Thyroid gland (tissue), 4 donors: ENCODE data around the gene BDNF. TPM values are rescaled to one million over a fixed set of nuclear protein-coding genes. Genes with fewer than 3 reads are reported as not detected.

Source experiments
- DNase-seq, 2 donors: peaks; one replicate each; pipeline ENCODE4 v3.0.0-alpha.2; 2019
- H3K27ac ChIP-seq, 3 donors: fragments of 200-600 bp; sonication (generic); 1 replicate in 2 of 3; 2 replicates in 1 of 3; pipeline ENCODE4 v1.5.1; 2016 to 2019; ENCODE audit warnings: mild to moderate bottlenecking in 1 of 3, moderate library complexity in 1 of 3
- H3K27me3 ChIP-seq: fragments of 200-600 bp; sonication (generic); one replicate; pipeline ENCODE4 v1.5.1; 2019
- H3K36me3 ChIP-seq, 2 donors: fragments of 200-600 bp; sonication (generic); one replicate each; pipeline ENCODE4 v1.5.1; 2016 to 2019
- H3K4me1 ChIP-seq, 2 donors: fragments of 200-600 bp; sonication (generic); one replicate each; pipeline ENCODE4 v1.5.1; 2017 to 2019
- H3K4me3 ChIP-seq, 3 donors: fragments of 200-600 bp; sonication (generic); replicated peaks in 1 of 3; 1 replicate in 2 of 3; 2 replicates in 1 of 3; pipeline ENCODE4 v1.5.1; 2016; ENCODE audit warnings: mild to moderate bottlenecking in 1 of 3
- H3K9me3 ChIP-seq: fragments of 200-600 bp; sonication (generic); one replicate; pipeline ENCODE4 v1.5.1; 2017
- POLR2A ChIP-seq, 2 donors: fragments of 450-650 bp; IDR thresholded peaks; one replicate each; pipeline ENCODE4 v1.6.1; 2017; ENCODE audit warnings: antibody characterized with exemption in 2 of 2, mild to moderate bottlenecking in 2 of 2, moderate library complexity in 1 of 2
- WGBS, 2 donors: methylation state at CpG; one replicate each; pipeline ENCODE4 v1.1.5; 2017; 5-methylcytosine and 5-hydroxymethylcytosine counted together
- intact Hi-C: fragments of 100-400 bp; cut with DNase I; formaldehyde crosslinking; loops from one replicate; pipeline ENCODE4 v1.15.1; 2023
- total RNA-seq, 4 donors: library from RNA; depleted of rRNA; stranded (reverse); fragments of >200 nt; gene quantifications; one replicate each; pipeline ENCODE4 v1.2.3, GENCODE V29; 2016
- TF ChIP-seq, protein P1 (sequence below), 6 experiments: fragments of 200-600 bp in 3 of 6; fragments of 450-650 bp in 3 of 6; sonication (generic) in 3 of 6; IDR thresholded peaks; one replicate each; pipeline ENCODE4 v1.5.1; 2016 to 2019; ENCODE audit warnings: antibody characterized with exemption in 6 of 6, mild to moderate bottlenecking in 2 of 6, inconsistent platforms in 1 of 6, moderate library complexity in 1 of 6

Gene BDNF
- total RNA-seq, 4 donors from 2014 or later: 0.54 to 4.7 (median 1.1) TPM

DNA sequence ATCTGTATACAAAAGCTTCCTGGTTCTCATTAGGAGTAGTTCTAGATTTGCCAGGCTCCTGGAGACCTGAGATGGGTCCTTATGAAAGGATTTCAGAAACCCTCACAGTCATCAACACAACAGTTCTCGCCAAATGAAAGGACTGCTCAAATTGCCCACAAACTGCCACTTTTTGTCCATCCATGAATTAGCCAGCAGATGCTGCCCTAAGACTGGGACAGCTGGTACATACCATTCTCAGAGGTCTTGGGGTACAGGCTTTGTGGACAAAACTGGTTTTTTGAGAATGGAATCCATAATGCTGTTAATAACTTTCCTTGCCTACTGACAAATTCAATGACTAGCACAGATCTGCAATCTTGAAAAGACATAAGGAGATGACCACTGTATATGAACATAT is 23.4 kb upstream of the BDNF start:
- Histone ChIP-seq H3K4me3 (no peak overlapping the region), H3K9me3 (no peaks in the 10 kb centered on the region), H3K27me3 (peaks cover 20% of the 10 kb centered on the region), H3K27ac (no peak overlapping the region), H3K36me3 (no peaks in the 10 kb centered on the region), H3K4me1 (peaks cover 25 to 26% of the 10 kb centered on the region in 2 donors)
- 69 to 83% methylated on average over 1 of the region's 1 CpG for WGBS, 2 donors
- TF ChIP-seq, protein P1, sequence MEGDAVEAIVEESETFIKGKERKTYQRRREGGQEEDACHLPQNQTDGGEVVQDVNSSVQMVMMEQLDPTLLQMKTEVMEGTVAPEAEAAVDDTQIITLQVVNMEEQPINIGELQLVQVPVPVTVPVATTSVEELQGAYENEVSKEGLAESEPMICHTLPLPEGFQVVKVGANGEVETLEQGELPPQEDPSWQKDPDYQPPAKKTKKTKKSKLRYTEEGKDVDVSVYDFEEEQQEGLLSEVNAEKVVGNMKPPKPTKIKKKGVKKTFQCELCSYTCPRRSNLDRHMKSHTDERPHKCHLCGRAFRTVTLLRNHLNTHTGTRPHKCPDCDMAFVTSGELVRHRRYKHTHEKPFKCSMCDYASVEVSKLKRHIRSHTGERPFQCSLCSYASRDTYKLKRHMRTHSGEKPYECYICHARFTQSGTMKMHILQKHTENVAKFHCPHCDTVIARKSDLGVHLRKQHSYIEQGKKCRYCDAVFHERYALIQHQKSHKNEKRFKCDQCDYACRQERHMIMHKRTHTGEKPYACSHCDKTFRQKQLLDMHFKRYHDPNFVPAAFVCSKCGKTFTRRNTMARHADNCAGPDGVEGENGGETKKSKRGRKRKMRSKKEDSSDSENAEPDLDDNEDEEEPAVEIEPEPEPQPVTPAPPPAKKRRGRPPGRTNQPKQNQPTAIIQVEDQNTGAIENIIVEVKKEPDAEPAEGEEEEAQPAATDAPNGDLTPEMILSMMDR (IDR thresholded peaks at IDR 0.05): no peak
- no peak for TF ChIP-seq POLR2A (IDR thresholded peaks at IDR 0.05)
- intact Hi-C loops: no loop called here
- no peak for DNase-seq

DNA sequence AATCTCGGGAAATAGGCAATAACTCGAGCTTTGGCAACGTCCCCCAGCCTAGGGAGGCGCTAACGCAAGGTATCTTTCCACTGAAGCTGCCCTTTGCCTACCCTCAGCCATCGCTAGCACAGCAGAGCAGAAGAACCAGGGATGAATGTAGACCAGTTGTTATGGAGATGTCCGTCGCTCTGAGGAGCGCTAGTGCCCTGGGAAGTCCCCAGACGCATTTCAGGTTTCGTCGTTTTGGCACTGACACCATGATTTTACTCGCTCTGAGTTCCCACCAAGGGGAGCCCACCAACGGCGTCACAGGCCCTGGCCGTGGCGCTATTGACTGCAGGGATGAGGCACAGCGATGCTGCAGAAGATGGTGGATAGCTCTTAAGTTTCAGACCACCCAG is 22.7 kb upstream of the BDNF start:
- DNase-seq: no peak
- WGBS, 2 donors: 1 to 2% methylated on average over 17 to 18 of the region's 18 CpGs
- TF ChIP-seq, protein P1 (IDR thresholded peaks at IDR 0.05): no peak
- TF ChIP-seq POLR2A (IDR thresholded peaks at IDR 0.05): no peak
- Histone ChIP-seq H3K9me3 (no peaks in the 10 kb centered on the region), H3K27me3 (peaks cover 20% of the 10 kb centered on the region), H3K4me3 (no peak overlapping the region), H3K36me3 (no peaks in the 10 kb centered on the region), H3K4me1 (peaks cover 26 to 27% of the 10 kb centered on the region in 2 donors), H3K27ac (no peak overlapping the region)
- intact Hi-C loops: no loop called here

DNA sequence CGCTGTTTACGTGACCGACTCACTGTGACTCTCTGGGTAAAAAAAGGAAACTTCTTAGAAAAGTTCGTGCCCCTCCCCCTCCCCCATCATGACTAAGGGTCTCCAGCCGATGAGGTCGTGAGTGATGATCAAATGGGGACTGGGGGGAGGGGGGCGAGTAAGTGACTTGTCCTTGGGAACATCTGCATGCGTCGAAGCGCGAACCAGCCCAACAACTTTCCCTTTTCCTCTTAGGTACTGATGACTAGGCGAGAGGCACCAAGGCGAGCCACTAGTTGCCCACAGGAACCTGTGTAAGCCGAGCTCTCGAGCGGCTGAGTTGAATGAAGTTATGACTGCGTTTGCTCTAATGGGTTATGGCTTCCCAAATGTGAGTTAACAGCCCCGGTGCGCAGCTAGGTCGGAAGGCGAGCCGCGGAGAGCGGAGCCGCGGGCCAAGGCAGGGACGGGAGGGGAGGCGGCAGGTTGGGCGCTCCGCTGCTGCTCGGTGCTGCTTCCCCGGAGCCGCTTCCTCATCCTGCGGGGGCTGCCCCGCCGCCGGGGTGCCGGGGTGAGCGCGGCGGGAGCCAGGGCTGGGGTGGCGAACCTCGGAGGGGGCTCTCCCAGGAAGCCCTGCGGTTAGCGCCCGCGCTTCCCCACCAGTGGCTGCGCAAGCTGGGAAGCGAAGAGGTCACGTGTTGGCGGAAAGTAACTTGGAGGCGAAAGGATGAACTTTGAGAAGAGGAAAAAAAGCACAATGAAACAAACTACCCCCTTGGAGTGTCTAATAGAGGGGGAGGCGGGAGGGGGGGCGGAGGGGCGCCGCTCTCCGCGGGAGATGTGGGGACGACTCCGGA is 22.1 kb upstream of the BDNF start:
- no peaks in the 10 kb centered on the region for H3K36me3 ChIP-seq
- intact Hi-C loops: no loop called here
- H3K9me3 ChIP-seq: no peaks in the 10 kb centered on the region
- no peak overlapping the region for H3K27ac ChIP-seq
- H3K4me1 ChIP-seq: peaks cover 26 to 27% of the 10 kb centered on the region in 2 donors
- H3K27me3 ChIP-seq: peaks cover 20% of the 10 kb centered on the region
- DNase-seq: no peak
- 2 to 5% methylated on average over 45 to 53 of the region's 60 CpGs for WGBS, 2 donors
- H3K4me3 ChIP-seq: peak overlapping the region in 1 of 3 donors; percentile 15
- TF ChIP-seq POLR2A (IDR thresholded peaks at IDR 0.05): no peak

DNA sequence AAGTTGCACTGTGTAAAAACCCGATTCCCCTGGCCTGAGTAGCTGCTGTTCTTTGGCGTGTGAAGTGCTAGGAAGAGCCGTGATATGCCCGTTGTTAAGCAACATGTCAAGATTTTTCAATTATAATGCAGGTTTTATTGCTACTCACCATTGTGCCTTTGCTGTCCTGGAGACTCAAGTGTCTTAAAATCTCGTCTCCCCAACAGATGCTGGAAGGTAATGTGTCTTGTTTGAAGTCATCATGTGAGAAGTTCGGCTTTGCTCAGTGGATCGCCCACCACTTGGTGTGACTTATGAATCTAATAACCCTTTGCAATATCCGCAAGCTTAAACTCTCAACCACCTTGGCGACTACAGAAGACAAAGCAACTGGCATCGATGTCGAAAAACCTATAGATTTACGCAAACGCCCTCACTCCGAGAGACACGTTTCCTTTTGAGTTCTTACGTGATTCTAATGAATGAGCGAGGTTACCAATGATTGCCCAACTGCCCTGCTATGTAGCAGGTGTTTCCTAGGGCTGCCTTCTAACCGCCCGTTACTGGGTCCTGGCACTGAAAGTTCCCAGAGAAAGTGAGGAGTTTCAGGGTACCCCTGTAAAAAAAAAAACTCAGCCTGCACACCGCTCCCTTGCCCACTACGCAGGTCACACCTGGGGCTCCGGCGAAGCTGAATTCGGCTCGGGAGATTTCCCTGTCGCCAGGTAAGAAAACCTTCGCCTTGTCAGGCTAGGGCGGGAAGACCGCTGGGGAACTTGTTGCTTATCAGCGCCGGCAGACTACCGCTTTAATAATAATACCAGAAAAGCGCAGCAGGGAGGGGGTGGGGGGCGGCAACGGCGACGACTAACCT is 21.2 kb upstream of the BDNF start:
- Histone ChIP-seq H3K27me3 (peaks cover 20% of the 10 kb centered on the region), H3K27ac (no peak overlapping the region), H3K36me3 (no peaks in the 10 kb centered on the region), H3K4me3 (no peak overlapping the region), H3K4me1 (peaks cover 26 to 27% of the 10 kb centered on the region in 2 donors), H3K9me3 (no peaks in the 10 kb centered on the region)
- intact Hi-C loops: no loop called here
- TF ChIP-seq, protein P1 (IDR thresholded peaks at IDR 0.05): no peak
- no peak for TF ChIP-seq POLR2A (IDR thresholded peaks at IDR 0.05)
- no peak for DNase-seq
- WGBS, 2 donors: 3 to 5% methylated on average over 36 to 37 of the region's 37 CpGs

DNA sequence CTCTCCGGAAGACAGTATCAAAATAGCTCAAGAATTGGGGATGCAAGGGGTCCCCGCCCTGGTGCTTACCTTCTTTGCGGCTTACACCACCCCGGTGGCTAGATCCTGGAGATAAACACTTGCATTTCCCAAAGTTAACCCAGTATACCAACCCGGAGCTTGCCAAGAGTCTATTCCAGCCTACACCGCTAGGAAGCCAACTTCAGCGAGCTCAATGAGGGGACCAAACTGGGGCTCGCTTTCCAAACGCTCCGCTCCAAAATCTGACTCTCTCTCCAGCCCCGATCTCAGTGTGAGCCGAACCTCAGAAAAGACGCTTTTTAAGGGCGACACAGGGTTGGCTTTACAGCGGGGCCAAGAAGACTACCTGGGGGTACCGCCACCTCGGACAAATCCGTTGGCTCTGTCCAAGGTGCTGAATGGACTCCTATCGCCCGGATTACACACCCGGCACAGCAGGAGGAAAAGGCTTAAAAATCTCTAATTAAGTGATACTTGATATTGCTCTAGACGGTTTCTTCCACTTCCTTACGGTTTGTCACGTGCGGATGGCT is 20.1 kb upstream of the BDNF start:
- Histone ChIP-seq H3K36me3 (no peaks in the 10 kb centered on the region), H3K27me3 (peaks cover 20% of the 10 kb centered on the region), H3K9me3 (no peaks in the 10 kb centered on the region), H3K4me1 (peaks cover 26 to 27% of the 10 kb centered on the region in 2 donors), H3K4me3 (no peak overlapping the region), H3K27ac (no peak overlapping the region)
- intact Hi-C loops: no loop called here
- 6 to 10% methylated on average over 25 of the region's 25 CpGs for WGBS, 2 donors
- TF ChIP-seq POLR2A (IDR thresholded peaks at IDR 0.05): no peak
- TF ChIP-seq, protein P1 (IDR thresholded peaks at IDR 0.05): no peak
- DNase-seq: peak; percentile 39 to 66
